GM19395 (cell line): ENCODE results near the gene BMS1.

ENCODE experiments used
- ATAC-seq: cut with Tn5 transposase; IDR thresholded peaks from one replicate; pipeline ENCODE4 v1.9.1; 2021; ENCODE audit warnings: mild to moderate bottlenecking, moderate library complexity; ENCODE audit not compliant: unreplicated experiment

BMS1 gene

GRCh38 chr10:42880255-42880620, 97.6 kb downstream of the BMS1 start:
- ATAC-seq = no peak

- ATAC-seq = no peak
Observed at GRCh38 chr10:42882597-42882996, 100.0 kb downstream of the BMS1 start.
